ENCODE measurements around the gene RBP3.

The RBP3 gene

DNA sequence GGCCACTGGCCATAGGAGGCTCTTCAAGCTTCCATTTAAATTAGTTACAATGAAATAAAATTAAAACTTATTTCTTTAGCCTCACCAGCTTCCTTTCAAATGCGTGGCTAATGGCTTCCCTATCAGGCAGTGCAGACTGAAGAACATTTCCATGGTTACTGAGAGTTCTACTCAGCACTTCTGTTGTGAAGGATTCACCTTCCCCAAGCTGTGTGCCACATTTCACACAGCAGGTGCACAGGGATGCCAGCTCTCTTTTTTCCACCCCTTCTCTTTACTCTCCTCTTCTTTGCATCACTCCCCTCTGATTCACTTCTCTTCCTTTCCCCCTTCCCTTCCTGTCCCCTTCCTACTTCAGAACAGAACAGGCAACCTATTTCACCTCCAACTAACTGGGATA, 25.1 kb upstream of the RBP3 start:
- TF ChIP-seq, protein P1, sequence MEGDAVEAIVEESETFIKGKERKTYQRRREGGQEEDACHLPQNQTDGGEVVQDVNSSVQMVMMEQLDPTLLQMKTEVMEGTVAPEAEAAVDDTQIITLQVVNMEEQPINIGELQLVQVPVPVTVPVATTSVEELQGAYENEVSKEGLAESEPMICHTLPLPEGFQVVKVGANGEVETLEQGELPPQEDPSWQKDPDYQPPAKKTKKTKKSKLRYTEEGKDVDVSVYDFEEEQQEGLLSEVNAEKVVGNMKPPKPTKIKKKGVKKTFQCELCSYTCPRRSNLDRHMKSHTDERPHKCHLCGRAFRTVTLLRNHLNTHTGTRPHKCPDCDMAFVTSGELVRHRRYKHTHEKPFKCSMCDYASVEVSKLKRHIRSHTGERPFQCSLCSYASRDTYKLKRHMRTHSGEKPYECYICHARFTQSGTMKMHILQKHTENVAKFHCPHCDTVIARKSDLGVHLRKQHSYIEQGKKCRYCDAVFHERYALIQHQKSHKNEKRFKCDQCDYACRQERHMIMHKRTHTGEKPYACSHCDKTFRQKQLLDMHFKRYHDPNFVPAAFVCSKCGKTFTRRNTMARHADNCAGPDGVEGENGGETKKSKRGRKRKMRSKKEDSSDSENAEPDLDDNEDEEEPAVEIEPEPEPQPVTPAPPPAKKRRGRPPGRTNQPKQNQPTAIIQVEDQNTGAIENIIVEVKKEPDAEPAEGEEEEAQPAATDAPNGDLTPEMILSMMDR (IDR thresholded peaks at IDR 0.05; ENCODE audit: borderline replicate concordance, insufficient read depth, low read depth, low read length) = no peak
- H3K4me3 ChIP-seq (ENCODE audit: low read depth, low read length) = no peak overlapping the region

DNA sequence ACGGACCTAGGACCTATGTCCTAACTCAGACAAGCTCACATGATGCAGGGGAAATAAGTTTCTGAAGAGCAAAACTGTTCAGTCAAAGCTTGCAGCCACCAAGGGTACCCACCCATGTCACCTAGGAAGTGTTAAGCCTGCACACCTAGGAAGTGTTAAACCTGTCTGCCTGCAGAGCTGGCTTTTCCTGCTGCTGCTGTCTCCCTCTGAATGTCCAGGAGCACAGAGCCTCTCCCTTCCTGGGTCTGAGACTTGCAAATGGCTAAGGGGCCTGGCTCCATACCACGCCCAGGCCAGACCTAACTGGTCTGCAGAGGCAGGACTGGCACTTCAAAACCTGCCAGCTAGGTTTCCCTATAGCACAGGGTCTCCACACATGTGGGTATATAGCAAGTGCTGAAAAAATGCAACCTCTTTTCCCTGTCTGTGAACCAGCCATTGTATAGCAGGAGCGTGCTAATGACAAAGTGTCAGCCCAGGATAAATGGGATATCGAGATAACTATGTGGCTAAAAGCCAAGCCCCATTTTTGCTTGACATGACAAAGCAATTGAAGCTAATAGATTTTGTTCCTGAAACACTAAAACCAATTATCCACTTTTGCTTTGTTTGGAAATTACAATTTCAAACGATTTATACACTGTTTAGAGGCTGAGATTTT, 24.4 kb upstream of the RBP3 start:
- TF ChIP-seq, protein P1 (IDR thresholded peaks at IDR 0.05; ENCODE audit: borderline replicate concordance, insufficient read depth, low read depth, low read length) = no peak
- no peak overlapping the region for H3K4me3 ChIP-seq (ENCODE audit: low read depth, low read length)

DNA sequence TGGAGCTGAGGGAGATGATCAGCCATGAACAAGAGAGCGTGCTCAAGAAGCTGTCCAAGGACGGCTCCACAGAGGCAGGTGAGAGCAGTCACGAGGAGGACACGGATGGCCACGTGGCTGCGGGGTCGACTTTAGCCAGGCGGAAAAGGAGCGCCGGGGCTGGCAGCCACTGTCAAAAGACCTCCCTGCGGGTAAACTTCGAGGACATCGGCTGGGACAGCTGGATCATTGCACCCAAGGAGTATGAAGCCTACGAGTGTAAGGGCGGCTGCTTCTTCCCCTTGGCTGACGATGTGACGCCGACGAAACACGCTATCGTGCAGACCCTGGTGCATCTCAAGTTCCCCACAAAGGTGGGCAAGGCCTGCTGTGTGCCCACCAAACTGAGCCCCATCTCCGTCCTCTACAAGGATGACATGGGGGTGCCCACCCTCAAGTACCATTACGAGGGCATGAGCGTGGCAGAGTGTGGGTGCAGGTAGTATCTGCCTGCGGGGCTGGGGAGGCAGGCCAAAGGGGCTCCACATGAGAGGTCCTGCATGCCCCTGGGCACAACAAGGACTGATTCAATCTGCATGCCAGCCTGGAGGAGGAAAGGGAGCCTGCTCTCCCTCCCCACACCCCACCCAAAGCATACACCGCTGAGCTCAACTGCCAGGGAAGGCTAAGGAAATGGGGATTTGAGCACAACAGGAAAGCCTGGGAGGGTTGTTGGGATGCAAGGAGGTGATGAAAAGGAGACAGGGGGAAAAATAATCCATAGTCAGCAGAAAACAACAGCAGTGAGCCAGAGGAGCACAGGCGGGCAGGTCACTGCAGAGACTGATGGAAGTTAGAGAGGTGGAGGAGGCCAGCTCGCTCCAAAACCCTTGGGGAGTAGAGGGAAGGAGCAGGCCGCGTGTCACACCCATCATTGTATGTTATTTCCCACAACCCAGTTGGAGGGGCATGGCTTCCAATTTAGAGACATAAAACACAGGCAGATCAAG, 22.6 kb upstream of the RBP3 start:
- TF ChIP-seq, protein P1 (IDR thresholded peaks at IDR 0.05; ENCODE audit: borderline replicate concordance, insufficient read depth, low read depth, low read length) = no peak
- no peak overlapping the region for H3K4me3 ChIP-seq (ENCODE audit: low read depth, low read length)

DNA sequence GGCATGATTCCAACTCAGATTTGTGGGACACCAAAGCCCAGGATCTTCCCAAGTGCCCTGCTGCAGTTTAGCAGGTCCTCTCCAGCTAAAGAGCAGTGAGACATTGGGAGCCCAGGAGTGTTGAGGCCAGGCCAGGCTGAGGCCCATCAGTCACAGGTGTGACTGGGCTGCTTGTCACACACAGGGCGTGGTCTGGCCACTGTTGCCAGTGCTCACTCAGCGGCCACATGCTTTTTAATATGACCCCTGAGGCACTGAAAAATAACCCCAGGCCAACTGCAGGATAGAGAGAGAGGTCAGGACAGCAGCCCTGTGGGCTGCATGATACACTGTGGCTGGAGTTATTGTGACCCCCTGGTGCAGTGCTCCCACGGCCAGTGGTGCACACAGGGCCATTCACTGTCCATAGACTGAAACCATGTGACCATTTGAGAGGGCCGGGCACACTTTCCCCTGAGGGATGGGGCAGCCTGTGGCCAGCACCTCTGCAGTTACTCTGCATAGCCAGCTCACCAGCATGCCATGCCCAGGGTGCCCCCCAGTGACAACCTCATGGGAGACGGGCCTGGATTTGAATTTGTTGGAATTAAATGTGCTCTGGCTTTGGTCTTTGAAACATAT, 21.7 kb upstream of the RBP3 start:
- TF ChIP-seq, protein P1 (IDR thresholded peaks at IDR 0.05; ENCODE audit: borderline replicate concordance, insufficient read depth, low read depth, low read length) = no peak
- no peak overlapping the region for H3K4me3 ChIP-seq (ENCODE audit: low read depth, low read length)

DNA sequence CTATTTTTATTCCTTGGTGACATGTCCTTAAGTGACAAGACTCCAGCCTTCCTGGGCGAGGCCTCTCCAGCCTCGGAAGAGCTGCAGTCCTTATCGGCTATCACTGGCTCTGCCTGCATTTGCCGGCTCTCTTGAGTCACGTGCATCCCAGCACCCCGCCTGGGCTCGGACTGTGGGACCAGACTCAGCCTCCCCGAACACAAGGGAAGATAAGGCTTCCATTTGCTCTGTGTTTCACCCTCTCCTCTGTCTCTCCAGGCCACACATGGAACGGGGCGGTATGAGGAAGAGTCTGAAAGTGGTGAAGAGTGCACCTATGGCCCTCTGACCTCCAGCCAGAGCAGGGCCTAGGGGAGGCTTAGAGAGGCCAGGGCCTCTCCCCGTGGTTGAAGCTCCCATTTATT, 21.2 kb upstream of the RBP3 start:
- no peak overlapping the region for H3K4me3 ChIP-seq (ENCODE audit: low read depth, low read length)
- TF ChIP-seq, protein P1 (IDR thresholded peaks at IDR 0.05; ENCODE audit: borderline replicate concordance, insufficient read depth, low read depth, low read length) = no peak

DNA sequence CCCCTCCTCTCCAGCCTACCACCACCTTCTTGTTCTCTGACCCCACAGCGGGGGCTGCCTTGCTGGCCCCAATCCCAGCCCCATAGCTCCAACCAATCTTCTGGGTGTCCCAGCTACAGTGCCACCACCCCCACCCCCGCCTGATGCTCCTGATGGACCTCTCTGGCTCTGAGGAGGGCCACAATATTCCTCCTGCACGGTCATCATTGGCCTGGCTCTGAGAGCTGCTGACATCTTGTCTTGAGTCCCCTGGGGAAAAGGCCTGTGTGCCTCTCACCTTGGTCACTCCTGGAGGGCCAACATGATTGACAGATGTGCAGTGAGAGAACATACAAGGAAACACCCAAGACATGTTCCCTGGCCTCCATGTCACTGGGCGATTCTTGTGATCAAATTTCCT, 18.3 kb upstream of the RBP3 start:
- no peak overlapping the region for H3K4me3 ChIP-seq (ENCODE audit: low read depth, low read length)
- TF ChIP-seq, protein P1 (IDR thresholded peaks at IDR 0.05; ENCODE audit: borderline replicate concordance, insufficient read depth, low read depth, low read length) = no peak

Measured in GM12875 (cell line).